Neutrophil (primary cell): ENCODE results near the gene CSF2.

Experiments
- H3K27ac ChIP-seq: fragments of 200-600 bp; sonication (generic); 2 replicates; pipeline ENCODE4 v1.5.1; 2016; ENCODE audit warnings: mild to moderate bottlenecking, moderate library complexity
- H3K27me3 ChIP-seq: fragments of 200-600 bp; sonication (generic); 2 replicates; pipeline ENCODE4 v1.6.0; 2016; ENCODE audit warnings: mild to moderate bottlenecking
- H3K36me3 ChIP-seq: fragments of 200-600 bp; sonication (generic); 2 replicates; pipeline ENCODE4 v1.5.1; 2017
- H3K4me1 ChIP-seq, 2 experiments: fragments of 200-600 bp in 1 of 2; sonication (generic) in 1 of 2; 1 replicate in 1 of 2; 2 replicates in 1 of 2; pipeline versions ENCODE4 v1.5.1 to v1.6.1; 2013 to 2016; ENCODE audit warnings: low read depth in 1 of 2, low read length in 1 of 2, mild to moderate bottlenecking in 1 of 2, moderate library complexity in 1 of 2; ENCODE audit not compliant: control insufficient read depth in 1 of 2, insufficient read depth in 1 of 2
- H3K4me3 ChIP-seq, 2 experiments: fragments of 200-600 bp in 1 of 2; sonication (generic) in 1 of 2; 1 replicate in 1 of 2; 2 replicates in 1 of 2; pipeline ENCODE4 v1.5.1; 2013 to 2016; ENCODE audit warnings: low read depth in 1 of 2, low read length in 1 of 2, mild to moderate bottlenecking in 1 of 2, moderate library complexity in 1 of 2
- H3K9me3 ChIP-seq: fragments of 200-600 bp; sonication (generic); 2 replicates; pipeline ENCODE4 v1.5.1; 2016
- CTCF ChIP-seq: fragments of 200-600 bp; sonication (generic); IDR thresholded peaks from 2 replicates; pipeline ENCODE4 v1.5.1; 2016; ENCODE audit warnings: antibody characterized with exemption

The CSF2 gene

GRCh38 chr5:132027027-132027426 is 46.6 kb upstream of the CSF2 start:
- no peaks in the 10 kb centered on the region for H3K9me3 ChIP-seq
- no peak overlapping the region for H3K4me3 ChIP-seq
- peaks cover 31% of the 10 kb centered on the region for H3K27me3 ChIP-seq
- H3K36me3 ChIP-seq = no peaks in the 10 kb centered on the region
- H3K27ac ChIP-seq = no peak overlapping the region
- TF ChIP-seq CTCF = no peak
- no peaks in the 10 kb centered on the region for H3K4me1 ChIP-seq

GRCh38 chr5:132029609-132030330 is 43.8 kb upstream of the CSF2 start:
- H3K9me3 ChIP-seq = no peaks in the 10 kb centered on the region
- no peak for TF ChIP-seq CTCF
- H3K27ac ChIP-seq = no peak overlapping the region
- no peaks in the 10 kb centered on the region for H3K4me1 ChIP-seq
- no peaks in the 10 kb centered on the region for H3K36me3 ChIP-seq
- no peak overlapping the region for H3K4me3 ChIP-seq
- H3K27me3 ChIP-seq = peaks cover 11% of the 10 kb centered on the region

- no peaks in the 10 kb centered on the region for H3K4me1 ChIP-seq
- H3K27ac ChIP-seq = no peak overlapping the region
- H3K4me3 ChIP-seq = no peak overlapping the region
- H3K36me3 ChIP-seq = no peaks in the 10 kb centered on the region
- no peak for TF ChIP-seq CTCF
- peaks cover 2% of the 10 kb centered on the region for H3K27me3 ChIP-seq
- no peaks in the 10 kb centered on the region for H3K9me3 ChIP-seq
These were observed 43.0 kb upstream of the CSF2 start for GRCh38 chr5:132030610-132031009.

GRCh38 chr5:132032196-132032595 is 41.4 kb upstream of the CSF2 start:
- Histone ChIP-seq H3K27ac (no peak overlapping the region), H3K4me1 (no peaks in the 10 kb centered on the region), H3K4me3 (no peak overlapping the region), H3K27me3 (peaks cover 8% of the 10 kb centered on the region), H3K9me3 (no peaks in the 10 kb centered on the region), H3K36me3 (no peaks in the 10 kb centered on the region)
- no peak for TF ChIP-seq CTCF

GRCh38 chr5:132033122-132033521 is 40.5 kb upstream of the CSF2 start:
- no peaks in the 10 kb centered on the region for H3K9me3 ChIP-seq
- H3K27ac ChIP-seq = no peak overlapping the region
- no peak for TF ChIP-seq CTCF
- H3K36me3 ChIP-seq = no peaks in the 10 kb centered on the region
- H3K4me3 ChIP-seq = no peak overlapping the region
- H3K27me3 ChIP-seq = peaks cover 17% of the 10 kb centered on the region
- H3K4me1 ChIP-seq = no peaks in the 10 kb centered on the region
